ENCODE data around the gene STAT5B. TPM values are rescaled to one million over a fixed set of nuclear protein-coding genes. Genes with fewer than 3 reads are reported as not detected.

The STAT5B gene
- total and polyA plus RNA-seq, 5 donors from 2014 or later, result 109 to 241 (median 114) TPM

DNA sequence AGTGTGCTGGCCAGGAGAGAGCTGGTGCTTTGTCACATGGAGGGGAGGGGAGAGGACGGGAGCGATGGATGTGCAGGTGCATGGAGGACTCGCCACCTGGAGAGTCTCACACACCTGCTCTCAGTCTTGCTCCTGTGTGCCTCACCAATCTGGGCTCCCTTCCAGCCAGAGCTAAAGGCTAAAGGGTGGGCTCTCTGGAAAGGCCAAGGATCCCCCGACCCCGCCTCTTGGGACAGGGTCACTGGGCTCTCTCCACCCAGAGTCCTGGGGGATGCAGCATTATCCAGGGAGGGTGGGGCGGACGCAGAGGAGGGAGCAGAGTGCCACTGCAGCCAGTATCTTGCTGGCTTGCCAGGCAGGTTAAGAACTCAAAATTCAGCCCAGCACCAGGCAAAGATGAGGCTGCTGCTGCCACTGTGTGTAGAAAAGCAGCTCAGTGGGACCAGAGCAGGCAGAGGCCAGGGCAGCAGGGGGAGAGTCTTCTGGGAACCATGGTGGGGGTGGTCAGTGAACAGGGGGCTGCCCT is 5.4 kb upstream of the STAT5B start:
- Histone ChIP-seq H3K4me3 (ENCODE audit: low read depth, low read length) (no peak overlapping the region), H3K4me1 (ENCODE audit: control insufficient read depth, insufficient read depth, low read length, poor library complexity, severe bottlenecking) (peaks cover 13% of the 10 kb centered on the region), H3K9me3 (ENCODE audit: control insufficient read depth in 2 of 2, low read length in 2 of 2) (no peaks in the 10 kb centered on the region), H3K27me3 (ENCODE audit: control insufficient read depth, insufficient read depth, low read length) (no peaks in the 10 kb centered on the region), H3K27ac (ENCODE audit: insufficient read depth, low read length, poor library complexity, severe bottlenecking) (no peak overlapping the region), H3K36me3 (ENCODE audit: control insufficient read depth, insufficient read depth, low read length) (no peaks in the 10 kb centered on the region)
- Mint-ChIP-seq H3K27me3 (no peaks in the 10 kb centered on the region), H3K9me3 (no peaks in the 10 kb centered on the region), H3K36me3 (no peaks in the 10 kb centered on the region), H3K27ac (peak overlapping the region in 1 of 3 donors; percentile 75), H3K4me1 (peaks cover 4 to 34% (median 18%) of the 10 kb centered on the region in 4 donors), H3K4me3 (peak overlapping the region in 1 of 4 donors; percentile 80)
- ATAC-seq (ENCODE audit: low read depth in 2 of 2) (peak in 1 of 2 donors; percentile 23), DNase-seq (no peak)

- Histone ChIP-seq H3K27me3 (ENCODE audit: control insufficient read depth, insufficient read depth, low read length) (no peaks in the 10 kb centered on the region), H3K4me3 (ENCODE audit: low read depth, low read length) (no peak overlapping the region), H3K4me1 (ENCODE audit: control insufficient read depth, insufficient read depth, low read length, poor library complexity, severe bottlenecking) (peaks cover 9% of the 10 kb centered on the region), H3K9me3 (ENCODE audit: control insufficient read depth in 2 of 2, low read length in 2 of 2) (no peaks in the 10 kb centered on the region), H3K27ac (ENCODE audit: insufficient read depth, low read length, poor library complexity, severe bottlenecking) (no peak overlapping the region), H3K36me3 (ENCODE audit: control insufficient read depth, insufficient read depth, low read length) (no peaks in the 10 kb centered on the region)
- Mint-ChIP-seq H3K4me1 (peaks cover 4 to 18% (median 14%) of the 10 kb centered on the region in 4 donors), H3K4me3 (peak overlapping the region in 2 of 4 donors; percentile 46 to 84), H3K27ac (peak overlapping the region; percentile 17 to 79 (median 25)), H3K9me3 (no peaks in the 10 kb centered on the region), H3K27me3 (no peaks in the 10 kb centered on the region), H3K36me3 (no peaks in the 10 kb centered on the region)
- DNase-seq (no peak), ATAC-seq (ENCODE audit: low read depth in 2 of 2) (no peak)
These were observed 3.8 kb upstream of the STAT5B start for GRCh38 chr17:42279776-42280630.

DNA sequence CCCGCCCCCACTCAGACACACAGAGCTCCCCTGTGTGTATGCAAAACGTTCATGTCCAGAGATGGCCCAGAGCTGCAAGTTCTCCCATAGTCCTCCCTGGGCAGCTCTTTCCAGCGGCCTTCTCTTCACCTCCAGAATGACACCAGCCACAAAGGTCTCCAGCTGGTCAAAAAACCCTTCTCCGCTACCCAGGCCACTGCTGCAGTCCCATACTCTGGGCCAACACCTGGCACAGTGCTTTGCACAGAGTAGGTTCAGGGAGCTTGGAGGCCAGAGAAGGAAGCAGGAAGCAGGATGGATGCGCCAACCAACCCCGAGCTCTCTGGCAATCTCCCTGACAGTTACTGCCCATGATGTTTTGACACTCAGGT is 1.1 kb upstream of the STAT5B start:
- no peaks in the 10 kb centered on the region for H3K9me3 ChIP-seq (ENCODE audit: control insufficient read depth in 2 of 2, low read length in 2 of 2)
- Mint-ChIP-seq H3K9me3 (no peaks in the 10 kb centered on the region), H3K36me3 (no peaks in the 10 kb centered on the region), H3K4me1 (peaks cover 10 to 41% (median 28%) of the 10 kb centered on the region in 4 donors), H3K27ac (peak overlapping the region; percentile 82 to 94 (median 89)), H3K27me3 (no peaks in the 10 kb centered on the region), H3K4me3 (peak overlapping the region; percentile 82 to 94 (median 87))
- peak overlapping the region; percentile 44 for H3K4me3 ChIP-seq (ENCODE audit: low read depth, low read length)
- H3K36me3 ChIP-seq (ENCODE audit: control insufficient read depth, insufficient read depth, low read length), result no peaks in the 10 kb centered on the region
- H3K4me1 ChIP-seq (ENCODE audit: control insufficient read depth, insufficient read depth, low read length, poor library complexity, severe bottlenecking), result peaks cover 36% of the 10 kb centered on the region
- DNase-seq (no peak), ATAC-seq (ENCODE audit: low read depth in 2 of 2) (no peak)
- H3K27me3 ChIP-seq (ENCODE audit: control insufficient read depth, insufficient read depth, low read length), result no peaks in the 10 kb centered on the region
- H3K27ac ChIP-seq (ENCODE audit: insufficient read depth, low read length, poor library complexity, severe bottlenecking), result peak overlapping the region; percentile 61

DNA sequence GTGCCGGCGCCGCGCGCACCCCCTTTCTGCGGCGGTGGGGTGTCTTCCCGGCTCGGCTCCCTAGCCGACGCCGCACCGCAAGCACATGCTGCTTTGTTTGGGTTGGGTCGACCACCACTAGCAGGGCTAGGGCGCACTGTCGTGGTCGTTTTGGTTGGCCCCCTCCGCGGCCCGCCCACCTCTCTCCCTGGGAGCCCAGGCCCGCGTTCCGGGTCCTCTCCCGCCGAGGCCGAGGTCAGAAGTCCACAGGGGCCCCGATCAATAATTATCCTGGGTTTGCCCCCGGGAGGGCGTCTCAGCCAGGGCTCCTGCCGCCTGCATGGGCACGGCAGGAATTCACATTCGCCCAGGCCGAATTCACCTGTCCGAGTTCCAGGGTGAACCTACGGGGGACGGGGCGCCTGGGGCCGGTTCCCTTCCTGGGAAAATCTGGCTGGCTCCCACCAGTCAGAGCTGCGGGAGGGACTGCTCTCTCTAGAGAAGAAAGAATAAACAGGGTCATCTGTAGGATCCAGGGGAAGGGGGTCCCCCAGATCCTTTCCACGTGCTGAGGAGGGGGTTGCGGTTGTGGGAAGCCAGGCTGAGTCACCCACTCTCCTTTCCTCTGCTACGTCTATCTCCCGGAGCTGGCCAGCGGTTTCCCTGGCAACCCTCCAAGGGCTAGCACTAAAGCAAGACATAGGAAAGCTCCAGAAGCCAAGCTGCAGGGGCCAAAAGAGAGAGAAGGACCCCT is 584 bp upstream of the STAT5B start:
- no peaks in the 10 kb centered on the region for H3K9me3 Mint-ChIP-seq
- peak overlapping the region; percentile 61 for H3K27ac ChIP-seq (ENCODE audit: insufficient read depth, low read length, poor library complexity, severe bottlenecking)
- no peak for ATAC-seq (ENCODE audit: low read depth in 2 of 2)
- peak overlapping the region; percentile 82 to 94 (median 87) for H3K4me3 Mint-ChIP-seq
- H3K27me3 ChIP-seq (ENCODE audit: control insufficient read depth, insufficient read depth, low read length), result no peaks in the 10 kb centered on the region
- H3K4me1 Mint-ChIP-seq, result peaks cover 12 to 47% (median 32%) of the 10 kb centered on the region in 4 donors
- peaks cover 41% of the 10 kb centered on the region for H3K4me1 ChIP-seq (ENCODE audit: control insufficient read depth, insufficient read depth, low read length, poor library complexity, severe bottlenecking)
- no peaks in the 10 kb centered on the region for H3K9me3 ChIP-seq (ENCODE audit: control insufficient read depth in 2 of 2, low read length in 2 of 2)
- H3K36me3 Mint-ChIP-seq, result no peaks in the 10 kb centered on the region
- DNase-seq, result peak in 1 of 3 donors; percentile 29
- H3K27me3 Mint-ChIP-seq, result no peaks in the 10 kb centered on the region
- peak overlapping the region; percentile 82 to 94 (median 89) for H3K27ac Mint-ChIP-seq
- H3K4me3 ChIP-seq (ENCODE audit: low read depth, low read length), result peak overlapping the region; percentile 44
- no peaks in the 10 kb centered on the region for H3K36me3 ChIP-seq (ENCODE audit: control insufficient read depth, insufficient read depth, low read length)

DNA sequence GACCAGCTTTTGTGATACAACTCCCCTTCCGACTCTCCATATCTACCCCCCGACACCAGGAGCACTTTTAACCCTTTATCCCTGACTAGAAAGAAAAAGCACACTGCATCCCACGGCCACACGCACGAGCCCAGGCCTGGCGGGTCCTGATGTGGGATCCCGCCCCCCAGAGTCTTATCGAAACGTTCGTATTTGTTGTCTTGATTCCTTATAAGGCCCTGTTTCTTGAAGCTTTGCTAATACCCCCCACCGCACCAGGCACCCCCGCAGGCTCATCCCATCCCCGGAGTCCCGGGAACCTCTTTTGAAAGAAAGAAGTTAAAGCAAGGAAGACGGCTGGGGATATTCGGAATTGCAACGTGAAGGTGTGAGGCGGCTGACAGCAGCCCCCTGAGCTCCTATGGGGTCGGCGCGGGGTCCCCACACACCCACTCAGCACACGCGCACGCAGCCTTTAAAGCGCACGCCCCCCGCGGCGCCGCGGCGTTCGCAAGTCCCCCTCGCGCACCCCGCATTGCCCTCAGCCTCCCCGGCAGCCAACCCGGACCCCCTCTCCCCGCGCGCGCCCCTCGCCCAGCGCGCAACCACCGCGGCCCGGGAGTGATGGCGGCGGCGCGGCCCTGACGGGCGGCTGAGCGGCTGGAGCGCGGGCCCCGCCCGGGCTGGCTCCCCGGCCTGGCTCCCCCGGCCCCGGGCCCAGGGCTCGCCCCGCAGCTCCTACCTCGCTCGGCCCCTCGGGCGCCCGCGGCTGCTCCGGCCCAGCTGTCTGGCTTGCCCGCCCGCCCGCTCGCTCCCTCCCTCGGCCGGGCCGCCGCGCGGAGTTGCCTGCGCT is 448 bp downstream of the STAT5B start:
- H3K9me3 Mint-ChIP-seq, result no peaks in the 10 kb centered on the region
- ATAC-seq (ENCODE audit: low read depth in 2 of 2) (peak; percentile 42 to 43), DNase-seq (peak; percentile 39 to 50 (median 39))
- H3K36me3 ChIP-seq (ENCODE audit: control insufficient read depth, insufficient read depth, low read length), result no peaks in the 10 kb centered on the region
- peak overlapping the region; percentile 96 to 99 (median 96) for H3K4me3 Mint-ChIP-seq
- H3K4me1 ChIP-seq (ENCODE audit: control insufficient read depth, insufficient read depth, low read length, poor library complexity, severe bottlenecking), result peaks cover 51% of the 10 kb centered on the region
- H3K9me3 ChIP-seq (ENCODE audit: control insufficient read depth in 2 of 2, low read length in 2 of 2), result no peaks in the 10 kb centered on the region
- no peaks in the 10 kb centered on the region for H3K36me3 Mint-ChIP-seq
- H3K27me3 ChIP-seq (ENCODE audit: control insufficient read depth, insufficient read depth, low read length), result no peaks in the 10 kb centered on the region
- no peaks in the 10 kb centered on the region for H3K27me3 Mint-ChIP-seq
- H3K4me3 ChIP-seq (ENCODE audit: low read depth, low read length), result peak overlapping the region; percentile 99
- peak overlapping the region; percentile 89 for H3K27ac ChIP-seq (ENCODE audit: insufficient read depth, low read length, poor library complexity, severe bottlenecking)
- H3K4me1 Mint-ChIP-seq, result peaks cover 17 to 57% (median 41%) of the 10 kb centered on the region in 4 donors
- peak overlapping the region; percentile 96 to 97 (median 97) for H3K27ac Mint-ChIP-seq

GRCh38 chr17:42274812-42275526 is 1.2 kb downstream of the STAT5B start:
- Histone ChIP-seq H3K9me3 (ENCODE audit: control insufficient read depth in 2 of 2, low read length in 2 of 2) (no peaks in the 10 kb centered on the region), H3K4me1 (ENCODE audit: control insufficient read depth, insufficient read depth, low read length, poor library complexity, severe bottlenecking) (peaks cover 59% of the 10 kb centered on the region), H3K27me3 (ENCODE audit: control insufficient read depth, insufficient read depth, low read length) (no peaks in the 10 kb centered on the region), H3K36me3 (ENCODE audit: control insufficient read depth, insufficient read depth, low read length) (no peaks in the 10 kb centered on the region), H3K27ac (ENCODE audit: insufficient read depth, low read length, poor library complexity, severe bottlenecking) (peak overlapping the region; percentile 89), H3K4me3 (ENCODE audit: low read depth, low read length) (peak overlapping the region; percentile 99)
- DNase-seq, result no peak
- Mint-ChIP-seq H3K4me3 (peak overlapping the region; percentile 96 to 99 (median 96)), H3K27me3 (no peaks in the 10 kb centered on the region), H3K4me1 (peaks cover 24 to 64% (median 48%) of the 10 kb centered on the region in 4 donors), H3K27ac (peak overlapping the region; percentile 96 to 97 (median 97)), H3K36me3 (no peaks in the 10 kb centered on the region), H3K9me3 (no peaks in the 10 kb centered on the region)
- ATAC-seq (ENCODE audit: low read depth in 2 of 2), result no peak

- Histone ChIP-seq H3K4me1 (ENCODE audit: control insufficient read depth, insufficient read depth, low read length, poor library complexity, severe bottlenecking) (peaks cover 66% of the 10 kb centered on the region), H3K27me3 (ENCODE audit: control insufficient read depth, insufficient read depth, low read length) (no peaks in the 10 kb centered on the region), H3K9me3 (ENCODE audit: control insufficient read depth in 2 of 2, low read length in 2 of 2) (no peaks in the 10 kb centered on the region), H3K4me3 (ENCODE audit: low read depth, low read length) (peak overlapping the region; percentile 99), H3K27ac (ENCODE audit: insufficient read depth, low read length, poor library complexity, severe bottlenecking) (peak overlapping the region; percentile 89), H3K36me3 (ENCODE audit: control insufficient read depth, insufficient read depth, low read length) (no peaks in the 10 kb centered on the region)
- H3K27me3 Mint-ChIP-seq, result no peaks in the 10 kb centered on the region
- no peaks in the 10 kb centered on the region for H3K9me3 Mint-ChIP-seq
- DNase-seq, result no peak
- no peaks in the 10 kb centered on the region for H3K36me3 Mint-ChIP-seq
- ATAC-seq (ENCODE audit: low read depth in 2 of 2), result no peak
- H3K4me3 Mint-ChIP-seq, result peak overlapping the region; percentile 96 to 99 (median 96)
- H3K27ac Mint-ChIP-seq, result peak overlapping the region; percentile 96 to 97 (median 97)
- H3K4me1 Mint-ChIP-seq, result peaks cover 24 to 68% (median 53%) of the 10 kb centered on the region in 4 donors
These were observed 2.0 kb downstream of the STAT5B start for GRCh38 chr17:42274253-42274542.

All from CD4-positive, CD25-positive, alpha-beta regulatory T cell (primary cell).